Erythroblast (primary cell): ENCODE data around the gene EDN3.

Experiments used
- GATA1 ChIP-seq: IDR thresholded peaks from 2 replicates; pipeline ENCODE4 v1.6.1; 2011; ENCODE audit warnings: low read depth, mild to moderate bottlenecking, control low read depth, low read length, moderate library complexity
- POLR2A ChIP-seq: IDR thresholded peaks from 2 replicates; pipeline ENCODE4 v1.6.1; 2011; ENCODE audit warnings: mild to moderate bottlenecking, low read length

GRCh38 chr20:59276938-59277337, 23.5 kb upstream of the EDN3 start:
- TF ChIP-seq POLR2A (no peak), GATA1 (no peak)
